Smooth muscle cell (in vitro differentiated cells): ENCODE measurements around the gene CTSL. TPM values are rescaled to one million over a fixed set of nuclear protein-coding genes. Genes with fewer than 3 reads are reported as not detected.

ENCODE experiments used
- DNase-seq: peaks from one replicate; lab custom pipeline; 2025; ENCODE audit not compliant: unreplicated experiment; lab: John Stamatoyannopoulos, UW
- H2AFZ ChIP-seq: fragments of 200-600 bp; sonication (generic); 2 replicates; pipeline ENCODE4 v1.6.0; 2016; ENCODE audit warnings: antibody characterized with exemption, low read depth, mild to moderate bottlenecking
- H3F3A ChIP-seq: fragments of 200-600 bp; sonication (generic); 2 replicates; pipeline ENCODE4 v1.6.0; 2017; ENCODE audit warnings: antibody characterized with exemption, low read depth
- H3K27ac ChIP-seq: fragments of 200-600 bp; sonication (generic); 2 replicates; pipeline ENCODE4 v1.5.1; 2016; ENCODE audit warnings: low read depth, mild to moderate bottlenecking
- H3K27me3 ChIP-seq: fragments of 200-600 bp; sonication (generic); 2 replicates; pipeline ENCODE4 v1.6.1; 2016; ENCODE audit warnings: low read depth, mild to moderate bottlenecking
- H3K36me3 ChIP-seq: fragments of 200-600 bp; sonication (generic); 2 replicates; pipeline ENCODE4 v1.5.1; 2016; ENCODE audit warnings: low read depth
- H3K4me1 ChIP-seq: fragments of 200-600 bp; sonication (generic); 2 replicates; pipeline ENCODE4 v1.5.1; 2016; ENCODE audit warnings: low read depth
- H3K4me2 ChIP-seq: fragments of 200-600 bp; sonication (generic); 2 replicates; pipeline ENCODE4 v1.6.0; 2016; ENCODE audit warnings: mild to moderate bottlenecking
- H3K4me3 ChIP-seq: fragments of 200-600 bp; sonication (generic); 2 replicates; pipeline ENCODE4 v1.5.1; 2016; ENCODE audit warnings: mild to moderate bottlenecking
- H3K79me2 ChIP-seq: fragments of 200-600 bp; sonication (generic); 2 replicates; pipeline ENCODE4 v1.6.0; 2016; ENCODE audit warnings: low read depth, mild to moderate bottlenecking
- H3K9ac ChIP-seq: fragments of 200-600 bp; sonication (generic); 2 replicates; pipeline ENCODE4 v1.6.0; 2016; ENCODE audit warnings: low read depth
- H3K9me3 ChIP-seq: fragments of 200-600 bp; sonication (generic); replicated peaks from 2 replicates; pipeline ENCODE4 v1.5.1; 2016; ENCODE audit warnings: low read depth
- H4K20me1 ChIP-seq: fragments of 200-600 bp; sonication (generic); 2 replicates; pipeline ENCODE4 v1.6.0; 2016; ENCODE audit warnings: low read depth
- CTCF ChIP-seq: fragments of 200-600 bp; sonication (generic); IDR thresholded peaks from 2 replicates; pipeline ENCODE4 v1.5.1; 2017; ENCODE audit warnings: borderline replicate concordance, mild to moderate bottlenecking, antibody characterized with exemption; ENCODE audit not compliant: insufficient read depth, poor library complexity, severe bottlenecking
- WGBS: methylation state at CpG from one replicate; pipeline ENCODE4 v1.1.7; 2016; ENCODE audit warnings: low lambda C conversion rate; 5-methylcytosine and 5-hydroxymethylcytosine counted together
- polyA plus RNA-seq: library from polyadenylated mRNA; unstranded; fragments of >200 nt; fragmentation: Nextera tagmentation; extraction: Ambion mirVana; gene quantifications from 2 replicates; pipeline ENCODE4 v1.2.1, GENCODE V29; 2016
- total RNA-seq: library from RNA; depleted of rRNA; stranded (reverse); fragments of >200 nt; gene quantifications from 2 replicates; pipeline ENCODE4 v1.2.3, GENCODE V29; 2014

CTSL gene
- total and polyA plus RNA-seq, 2 experiments from 2014 or later, result 144 to 174 TPM

- Histone ChIP-seq H3K27me3 (no peaks in the 10 kb centered on the region), H3K79me2 (no peaks in the 10 kb centered on the region), H4K20me1 (no peaks in the 10 kb centered on the region), H3K4me2 (peak overlapping the region; percentile 36), H3K4me1 (no peaks in the 10 kb centered on the region), H3K4me3 (no peak overlapping the region), H3K9me3 (no peaks in the 10 kb centered on the region), H3K9ac (no peak overlapping the region), H3F3A (no peaks in the 10 kb centered on the region), H3K27ac (no peak overlapping the region), H3K36me3 (no peaks in the 10 kb centered on the region), H2AFZ (peak overlapping the region; percentile 72)
- DNase-seq, result no peak
- WGBS, result 81% methylated on average over 25 of the region's 25 CpGs
- TF ChIP-seq CTCF, result no peak
These were observed 45.5 kb downstream of the CTSL start for GRCh38 chr9:87771316-87772006.

DNA sequence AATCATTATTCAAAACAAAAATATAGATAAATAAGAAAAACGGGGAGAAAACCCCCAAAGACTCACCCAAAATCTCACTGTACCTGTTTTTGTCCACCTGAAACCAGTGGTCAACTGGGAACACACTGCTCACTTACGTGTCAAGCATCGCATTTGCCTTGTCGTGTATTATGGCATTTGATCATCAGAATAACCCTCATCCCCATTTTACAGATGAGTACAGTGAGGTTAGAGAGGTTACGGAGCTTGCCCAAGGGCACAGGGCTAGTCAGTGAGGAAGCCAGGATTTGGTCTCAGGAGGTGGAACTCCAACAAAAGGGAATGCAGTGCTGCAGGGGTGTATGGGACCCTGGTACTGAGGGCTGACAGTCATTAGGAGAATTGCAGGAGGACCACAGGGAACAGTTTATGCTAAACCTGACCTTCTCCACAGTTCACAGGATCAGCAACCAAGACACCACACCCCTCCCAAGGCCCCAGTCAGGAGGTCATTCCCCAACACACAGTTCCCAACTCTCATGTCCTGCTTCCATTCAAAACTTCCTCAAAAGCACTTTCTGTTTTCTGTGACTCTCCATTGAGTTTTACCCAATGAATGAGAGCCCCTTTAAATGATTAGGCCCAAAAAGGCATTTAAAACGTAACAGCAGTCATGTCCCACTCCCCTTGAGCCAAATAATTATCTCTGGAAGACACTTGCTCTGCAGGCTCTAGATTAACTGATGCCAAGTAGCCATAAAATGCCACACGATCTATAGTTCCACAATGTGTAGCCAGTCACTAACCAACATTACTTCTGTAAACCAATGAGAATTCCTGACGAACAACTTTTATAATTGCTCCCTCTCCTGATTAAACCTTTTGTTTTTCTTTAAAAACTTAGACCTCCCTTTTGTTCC lies 50.8 kb downstream of the CTSL start:
- Histone ChIP-seq H3F3A (no peaks in the 10 kb centered on the region), H3K4me1 (no peaks in the 10 kb centered on the region), H3K4me3 (no peak overlapping the region), H3K79me2 (no peaks in the 10 kb centered on the region), H4K20me1 (no peaks in the 10 kb centered on the region), H3K27ac (no peak overlapping the region), H3K27me3 (no peaks in the 10 kb centered on the region), H3K36me3 (no peaks in the 10 kb centered on the region), H3K9ac (no peak overlapping the region), H3K9me3 (no peaks in the 10 kb centered on the region), H2AFZ (no peak overlapping the region), H3K4me2 (no peak overlapping the region)
- DNase-seq, result no peak
- WGBS, result 88% methylated on average over 8 of the region's 8 CpGs
- TF ChIP-seq CTCF, result no peak

DNA sequence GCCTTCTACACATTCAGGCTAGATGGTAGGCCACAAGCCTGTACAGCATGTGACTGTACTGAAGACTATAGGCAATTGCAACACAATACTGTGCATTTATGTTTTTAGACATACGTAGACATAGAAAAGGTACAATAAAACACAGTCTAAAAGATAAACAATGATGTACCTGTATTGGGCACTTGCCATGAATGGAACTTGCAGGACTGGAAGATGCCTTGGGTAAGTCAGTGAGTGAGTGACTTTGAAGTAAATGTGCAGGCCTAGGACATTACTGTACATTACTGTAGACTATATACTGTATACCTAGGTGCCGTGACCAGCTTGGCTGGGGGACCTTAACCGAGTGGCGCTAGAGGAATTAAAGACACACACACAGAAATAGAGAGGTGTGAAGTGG lies 53.1 kb downstream of the CTSL start:
- H3K4me1 ChIP-seq, result no peaks in the 10 kb centered on the region
- WGBS, result 90% methylated on average over 4 of the region's 4 CpGs
- H3K79me2 ChIP-seq, result no peaks in the 10 kb centered on the region
- no peak for DNase-seq
- no peaks in the 10 kb centered on the region for H3K9me3 ChIP-seq
- no peaks in the 10 kb centered on the region for H3F3A ChIP-seq
- H3K27me3 ChIP-seq, result no peaks in the 10 kb centered on the region
- H3K9ac ChIP-seq, result no peak overlapping the region
- H3K27ac ChIP-seq, result no peak overlapping the region
- H3K4me3 ChIP-seq, result no peak overlapping the region
- no peak for TF ChIP-seq CTCF
- no peaks in the 10 kb centered on the region for H3K36me3 ChIP-seq
- no peak overlapping the region for H2AFZ ChIP-seq
- H3K4me2 ChIP-seq, result no peak overlapping the region
- H4K20me1 ChIP-seq, result no peaks in the 10 kb centered on the region

Other genes with a start within 250 kb of the CTSL start
- gene DAPK1, start 228.3 kb upstream of the CTSL start, total RNA-seq, result 17.6 and 20.3 TPM in 2 replicates
- 11.3 and 12.6 TPM in 2 replicates for gene DAPK1, start 228.3 kb upstream of the CTSL start, polyA plus RNA-seq
- not detected in 2 replicates for gene SPATA31E1, start 156.8 kb downstream of the CTSL start, total RNA-seq
- gene SPATA31E1, start 156.8 kb downstream of the CTSL start, polyA plus RNA-seq, result not detected in 2 replicates
- not detected in 2 replicates for gene SPATA31C1, start 191.8 kb downstream of the CTSL start, total RNA-seq
- not detected in 2 replicates for gene SPATA31C1, start 191.8 kb downstream of the CTSL start, polyA plus RNA-seq
- 4.5 and 6.7 TPM in 2 replicates for gene CDK20, start 248.4 kb downstream of the CTSL start, total RNA-seq
- gene CDK20, start 248.4 kb downstream of the CTSL start, polyA plus RNA-seq, result 11.1 and 11.7 TPM in 2 replicates